H1 (cell line): ENCODE results near the gene FAM174B. TPM values are rescaled to one million over a fixed set of nuclear protein-coding genes. Genes with fewer than 3 reads are reported as not detected.

Experiments used
- CTCF ChIA-PET: fragments of 300-600 bp; sonication (Branson Sonifier 250); formaldehyde crosslinking; loops from one replicate; lab custom pipeline; 2021; ENCODE audit not compliant: partially characterized antibody; lab: Charles Lee
- POLR2A ChIA-PET: fragments of 300-600 bp; sonication (Branson Sonifier 250); formaldehyde crosslinking; loops from one replicate; lab custom pipeline; 2021; ENCODE audit warnings: inconsistent platforms; ENCODE audit not compliant: partially characterized antibody; lab: Charles Lee
- DNase-seq, 2 experiments: peaks; one replicate each; pipeline versions ENCODE4 v3.0.0 to v3.0.0-alpha.2; 2010 to 2022; ENCODE audit warnings: low spot score in 2 of 2, low read depth in 1 of 2, mixed read lengths in 1 of 2
- FAIRE-seq: peaks from 2 replicates; lab custom pipeline; 2011; peaks lifted over from hg19 to GRCh38; lab: Jason Lieb, UNC
- H2AFZ ChIP-seq: 2 replicates; pipeline ENCODE4 v1.8.1; 2012; ENCODE audit warnings: low read length, inconsistent platforms
- H2AK5ac ChIP-seq: 2 replicates; pipeline ENCODE4 v1.6.1; 2013; ENCODE audit warnings: low read depth, low read length
- H2BK120ac ChIP-seq: replicated peaks from 2 replicates; pipeline ENCODE3; 2013; ENCODE audit warnings: low read depth, low read length, inconsistent platforms
- H2BK12ac ChIP-seq: 2 replicates; pipeline ENCODE4 v1.6.1; 2013; ENCODE audit warnings: low read depth, low read length
- H2BK15ac ChIP-seq: 2 replicates; pipeline ENCODE4 v1.6.1; 2013; ENCODE audit warnings: low read length
- H2BK20ac ChIP-seq: 2 replicates; pipeline ENCODE4 v1.6.1; 2013; ENCODE audit warnings: low read length
- H2BK5ac ChIP-seq: 2 replicates; pipeline ENCODE4 v1.6.1; 2013; ENCODE audit warnings: low read depth, low read length
- H3K14ac ChIP-seq: 2 replicates; pipeline ENCODE4 v1.6.1; 2013; ENCODE audit warnings: inconsistent platforms; ENCODE audit not compliant: insufficient read length
- H3K18ac ChIP-seq: 2 replicates; pipeline ENCODE4 v1.6.1; 2013; ENCODE audit warnings: low read length; ENCODE audit errors: extremely low read depth
- H3K23ac ChIP-seq: 2 replicates; pipeline ENCODE4 v1.6.1; 2013; ENCODE audit warnings: inconsistent platforms; ENCODE audit not compliant: insufficient read length
- H3K23me2 ChIP-seq: 2 replicates; pipeline ENCODE4 v1.6.1; 2013; ENCODE audit warnings: low read depth, low read length
- H3K27ac ChIP-seq: 2 replicates; pipeline ENCODE4 v1.6.1; 2011; ENCODE audit warnings: low read depth, low read length, inconsistent platforms
- H3K27me3 ChIP-seq, 4 experiments: replicated peaks in 1 of 4; 1 replicate in 1 of 4; 2 replicates in 3 of 4; pipeline versions ENCODE4 v1.6.1 to v1.8.1; 2011 to 2013; ENCODE audit warnings: low read length in 3 of 4, mild to moderate bottlenecking in 3 of 4, inconsistent platforms in 2 of 4, mixed read lengths in 2 of 4, moderate library complexity in 1 of 4; ENCODE audit not compliant: control insufficient read depth in 3 of 4, insufficient read depth in 3 of 4; ENCODE audit errors: extremely low read depth in 1 of 4
- H3K36me3 ChIP-seq, 4 experiments: 2 replicates each; pipeline versions ENCODE4 v1.6.1 to v1.8.1; 2011 to 2013; ENCODE audit warnings: mild to moderate bottlenecking in 4 of 4, low read length in 3 of 4, moderate library complexity in 2 of 4, control low read depth in 1 of 4, inconsistent platforms in 1 of 4; ENCODE audit not compliant: insufficient read depth in 4 of 4, control insufficient read depth in 2 of 4
- H3K4ac ChIP-seq: replicated peaks from 2 replicates; pipeline ENCODE3; 2013; ENCODE audit warnings: low read length, low read depth, mixed read lengths, inconsistent platforms; ENCODE audit not compliant: insufficient read length
- H3K4me1 ChIP-seq, 4 experiments: replicated peaks in 1 of 4; 1 replicate in 1 of 4; 2 replicates in 3 of 4; pipeline versions ENCODE4 v1.6.1 to v1.8.1; 2011 to 2013; ENCODE audit warnings: low read length in 3 of 4, inconsistent platforms in 2 of 4, mixed read lengths in 1 of 4; ENCODE audit not compliant: insufficient read depth in 4 of 4, control insufficient read depth in 3 of 4
- H3K4me2 ChIP-seq, 2 experiments: 2 replicates each; pipeline versions ENCODE4 v1.6.1 to v1.8.1; 2011 to 2013; ENCODE audit warnings: low read depth in 2 of 2, low read length in 2 of 2, control low read depth in 1 of 2, inconsistent platforms in 1 of 2, mild to moderate bottlenecking in 1 of 2; ENCODE audit not compliant: insufficient read depth in 1 of 2
- H3K4me3 ChIP-seq, 4 experiments: fragments of 200-600, 300-600 bp in 1 of 4; sonication (generic), shearing (Covaris generic), sonication (Bioruptor Twin) in 1 of 4; 2 replicates each; pipeline versions ENCODE4 v1.5.1 to v1.8.1; 2011 to 2016; ENCODE audit warnings: low read length in 4 of 4, low read depth in 3 of 4, control low read depth in 2 of 4, inconsistent platforms in 2 of 4, mild to moderate bottlenecking in 2 of 4, mixed read lengths in 1 of 4, moderate library complexity in 1 of 4; ENCODE audit not compliant: insufficient read depth in 2 of 4; ENCODE audit errors: extremely low read depth in 1 of 4
- H3K56ac ChIP-seq: replicated peaks from 2 replicates; pipeline ENCODE3; 2013; ENCODE audit warnings: low read depth, mild to moderate bottlenecking, mixed read lengths, low read length, inconsistent platforms; ENCODE audit not compliant: insufficient read length
- H3K79me1 ChIP-seq: 2 replicates; pipeline ENCODE4 v1.6.1; 2013; ENCODE audit warnings: low read depth, low read length, control low read depth
- H3K79me2 ChIP-seq, 2 experiments: 2 replicates each; pipeline versions ENCODE4 v1.6.1 to v1.8.1; 2012 to 2013; ENCODE audit warnings: low read length in 2 of 2, mild to moderate bottlenecking in 2 of 2, inconsistent platforms in 1 of 2; ENCODE audit not compliant: insufficient read depth in 2 of 2, control insufficient read depth in 1 of 2
- H3K9ac ChIP-seq, 4 experiments: replicated peaks in 1 of 4; 1 replicate in 1 of 4; 2 replicates in 3 of 4; pipeline versions ENCODE4 v1.6.1 to v1.8.1; 2011 to 2013; ENCODE audit warnings: low read depth in 3 of 4, low read length in 3 of 4, control low read depth in 2 of 4, mild to moderate bottlenecking in 2 of 4, moderate library complexity in 2 of 4, inconsistent platforms in 1 of 4; ENCODE audit errors: extremely low read depth in 1 of 4
- H3K9me3 ChIP-seq, 2 experiments: 2 replicates each; pipeline versions ENCODE4 v1.6.1 to v1.8.1; 2012 to 2013; ENCODE audit warnings: mild to moderate bottlenecking in 2 of 2, moderate library complexity in 2 of 2, control low read depth in 1 of 2, inconsistent platforms in 1 of 2, low read depth in 1 of 2, low read length in 1 of 2, mixed read lengths in 1 of 2; ENCODE audit not compliant: insufficient read depth in 2 of 2
- H4K20me1 ChIP-seq, 2 experiments: replicated peaks in 1 of 2; 2 replicates each; pipeline versions ENCODE3 to v1.8.1; 2011 to 2013; ENCODE audit warnings: inconsistent platforms in 2 of 2, low read length in 2 of 2, mild to moderate bottlenecking in 1 of 2; ENCODE audit not compliant: insufficient read depth in 2 of 2, control insufficient read depth in 1 of 2
- H4K5ac ChIP-seq: 2 replicates; pipeline ENCODE4 v1.6.1; 2013; ENCODE audit warnings: low read length, low read depth, mixed read lengths, inconsistent platforms; ENCODE audit not compliant: insufficient read length
- H4K8ac ChIP-seq: 2 replicates; pipeline ENCODE4 v1.8.0; 2013; ENCODE audit warnings: mild to moderate bottlenecking, moderate library complexity, low read length, inconsistent platforms; ENCODE audit not compliant: insufficient read depth; ENCODE audit errors: extremely low read depth
- H4K91ac ChIP-seq: replicated peaks from 2 replicates; pipeline ENCODE3; 2013; ENCODE audit warnings: low read length, mixed read lengths, inconsistent platforms; ENCODE audit not compliant: insufficient read length
- CBX8 ChIP-seq: fragments of 300-800, 300-1000 bp; sonication (generic); IDR thresholded peaks from 2 replicates; pipeline ENCODE4 v1.7.1; 2016; ENCODE audit warnings: low read depth, low read length, borderline replicate concordance
- JUND ChIP-seq: IDR thresholded peaks from 2 replicates; pipeline ENCODE4 v1.6.1; 2011; ENCODE audit warnings: mild to moderate bottlenecking, improper control_type of control experiment, low read length
- MAFK ChIP-seq: IDR thresholded peaks from 2 replicates; pipeline ENCODE4 v1.6.1; 2012; ENCODE audit warnings: low read depth, mild to moderate bottlenecking, improper control_type of control experiment, low read length
- RBBP5 ChIP-seq: IDR thresholded peaks from 2 replicates; pipeline ENCODE4 v1.7.1; 2012; ENCODE audit warnings: low read depth, mild to moderate bottlenecking, inconsistent platforms, low read length, moderate library complexity, borderline replicate concordance
- RNF2 ChIP-seq: fragments of 200-900, 300-1000 bp; sonication (generic); IDR thresholded peaks from 2 replicates; pipeline ENCODE4 v1.7.1; 2016; ENCODE audit warnings: borderline replicate concordance, low read depth, mild to moderate bottlenecking, antibody characterized with exemption, low read length; ENCODE audit not compliant: poor library complexity, severe bottlenecking; ENCODE audit errors: missing control alignments
- SUZ12 ChIP-seq: fragments of 200-600 bp; sonication (generic); IDR thresholded peaks from 2 replicates; pipeline ENCODE4 v1.6.1; 2012; ENCODE audit warnings: mild to moderate bottlenecking, inconsistent platforms, low read length, moderate library complexity, mixed read lengths
- WGBS, 2 experiments: shearing (Covaris generic) in 1 of 2; methylation state at CpG; one replicate each; pipeline versions ENCODE4 v1.1.6 to v1.1.7; 2013 to 2015; ENCODE audit warnings: low lambda C conversion rate in 2 of 2, mixed read lengths in 2 of 2, inconsistent platforms in 1 of 2, low coverage in 1 of 2, missing lambda C conversion rate in 1 of 2; ENCODE audit not compliant: insufficient replicate concordance in 2 of 2, insufficient coverage in 1 of 2, insufficient read length in 1 of 2; ENCODE audit errors: extremely low coverage in 1 of 2, missing lambda C conversion rate in 1 of 2; 5-methylcytosine and 5-hydroxymethylcytosine counted together
- polyA plus RNA-seq, 7 experiments: library from polyadenylated mRNA; depleted of rRNA in 3 of 7; stranded (reverse) in 5 of 7; unstranded in 2 of 7; fragments of >200 nt in 5 of 7; fragments of 200-250 nt in 2 of 7; gene quantifications; 1 replicate in 5 of 7; 2 replicates in 1 of 7; 4 replicates in 1 of 7; pipeline versions ENCODE4 v1.2.1 to v1.2.3, GENCODE V29; 2011 to 2013; ENCODE audit warnings: missing spikeins in 2 of 7, mixed read lengths in 2 of 7
- total RNA-seq: library from RNA; stranded (reverse); fragmentation: NEBNext Ultra II Directional; extraction: Animal tissue kit (Norgen Biotek cat#: 25700); gene quantifications from 2 replicates; pipeline ENCODE4 v1.2.1, GENCODE V29; 2021

FAM174B gene
- total and polyA plus RNA-seq, 2 of the 8 experiments (the other 6 are each of a cell fraction or from before 2014, with no cell fraction given) = 9.3 to 35.2 TPM

DNA sequence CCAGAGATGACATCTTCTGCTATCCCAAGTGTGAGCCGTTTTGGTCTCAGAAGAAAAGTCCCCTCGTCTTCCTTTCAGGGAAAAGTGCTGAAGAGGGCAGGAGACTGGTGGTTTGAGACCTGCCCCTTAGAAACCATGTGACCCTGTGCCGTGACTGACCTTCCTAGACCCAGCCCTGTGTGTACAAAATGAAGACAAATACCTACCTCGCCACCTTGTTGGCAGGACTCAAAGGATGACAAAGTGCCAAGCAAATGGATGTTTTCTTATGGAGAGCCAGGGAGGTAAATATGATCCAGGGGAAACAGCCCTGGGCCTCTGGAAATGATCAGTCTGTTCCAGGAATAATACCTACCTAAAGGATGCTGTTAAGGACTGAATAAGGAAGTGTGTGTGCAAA is 41.3 kb downstream of the FAM174B start:
- H3K4me3 ChIP-seq = no peak overlapping the region
- H3K23ac ChIP-seq = no peak overlapping the region
- TF ChIP-seq MAFK (no peak), SUZ12 (no peak), CBX8 (no peak), RNF2 (no peak), RBBP5 (no peak), JUND (no peak)
- TF ChIP-seq, all 59 proteins: peak for 0
- Histone ChIP-seq H3K9me3 (no peaks in the 10 kb centered on the region), H2AK5ac (no peak overlapping the region), H4K91ac (no peak overlapping the region), H3K23me2 (no peaks in the 10 kb centered on the region), H3K4ac (no peak overlapping the region), H3K4me2 (no peak overlapping the region), H2BK20ac (no peak overlapping the region), H4K20me1 (no peaks in the 10 kb centered on the region), H2AFZ (no peak overlapping the region), H3K79me1 (no peaks in the 10 kb centered on the region), H4K5ac (no peak overlapping the region), H3K4me1 (peaks cover 0 to 12% (median 3%) of the 10 kb centered on the region in 4 experiments; a peak in 3 of 7 replicates), H3K27ac (no peak overlapping the region), H3K56ac (no peak overlapping the region), H2BK120ac (no peak overlapping the region), H2BK12ac (no peak overlapping the region), H3K9ac (no peak overlapping the region), H3K14ac (no peak overlapping the region), H3K27me3 (no peaks in the 10 kb centered on the region), H4K8ac (no peak overlapping the region), H3K79me2 (no peaks in the 10 kb centered on the region), H2BK15ac (no peak overlapping the region), H3K36me3 (no peaks in the 10 kb centered on the region), H2BK5ac (no peak overlapping the region), H3K18ac (no peak overlapping the region)
- ChIA-PET POLR2A (no interaction called here), CTCF (interaction anchor here (3.1 kb wide), 1 partner anchor 68 kb away, joined by 20 read pairs; no protein-coding TSS in a partner anchor)
- no peak for FAIRE-seq
- 79% methylated on average over 4 of the region's 4 CpGs; no CpG with 5 or more reads in 1 of the 2 experiments for WGBS, 2 experiments
- DNase-seq = no peak
